PC-9 (cell line): ENCODE results near the gene MAB21L3. TPM values are rescaled to one million over a fixed set of nuclear protein-coding genes. Genes with fewer than 3 reads are reported as not detected.

Source experiments
- BruUV-seq: library from RNA; stranded (reverse); fragments of 400-500 nt; replicated peaks from 2 replicates; lab custom pipeline; 2021; lab: Mats Ljungman, UMichigan
- CTCF ChIA-PET: fragments of 300-600 bp; sonication (Branson Sonifier 250); formaldehyde crosslinking; loops from one replicate; lab custom pipeline; 2022; ENCODE audit warnings: antibody characterized with exemption; lab: Charles Lee
- POLR2A ChIA-PET: fragments of 300-600 bp; sonication (Branson Sonifier 250); formaldehyde crosslinking; loops from one replicate; lab custom pipeline; 2022; ENCODE audit warnings: antibody characterized with exemption; ENCODE audit not compliant: unreplicated experiment; lab: Charles Lee
- DNase-seq, 2 experiments: peaks; one replicate each; pipeline versions ENCODE4 v3.0.0 to v3.0.0-alpha.2; 2015 to 2022; ENCODE audit warnings: mixed read lengths in 1 of 2
- H2AFZ ChIP-seq: fragments of 200-600 bp; sonication (generic); 2 replicates; pipeline ENCODE4 v1.8.1; 2017; ENCODE audit warnings: antibody characterized with exemption
- H3F3A ChIP-seq: fragments of 200-600 bp; sonication (generic); 2 replicates; pipeline ENCODE4 v1.8.1; 2017; ENCODE audit warnings: antibody characterized with exemption, mild to moderate bottlenecking, low read depth; ENCODE audit not compliant: insufficient read depth
- H3K27ac ChIP-seq: fragments of 200-600 bp; sonication (generic); 2 replicates; pipeline ENCODE4 v1.6.1; 2016; ENCODE audit warnings: mixed run types
- H3K27me3 ChIP-seq: fragments of 200-600 bp; sonication (generic); 2 replicates; pipeline ENCODE4 v1.6.1; 2016; ENCODE audit warnings: low read depth, mixed run types; ENCODE audit not compliant: insufficient read depth
- H3K36me3 ChIP-seq: fragments of 200-600 bp; sonication (generic); 2 replicates; pipeline ENCODE4 v1.6.1; 2016; ENCODE audit warnings: low read depth, mixed run types
- H3K4me1 ChIP-seq: fragments of 200-600 bp; sonication (generic); replicated peaks from 2 replicates; pipeline ENCODE4 v1.6.1; 2016; ENCODE audit warnings: mixed run types; ENCODE audit not compliant: insufficient read depth
- H3K4me2 ChIP-seq: fragments of 200-600 bp; sonication (generic); 2 replicates; pipeline ENCODE4 v1.6.1; 2017; ENCODE audit warnings: mixed run types
- H3K4me3 ChIP-seq: fragments of 200-600 bp; sonication (generic); 2 replicates; pipeline ENCODE4 v1.6.1; 2016; ENCODE audit warnings: mixed run types
- H3K79me2 ChIP-seq: fragments of 200-600 bp; sonication (generic); 2 replicates; pipeline ENCODE4 v1.6.1; 2017; ENCODE audit warnings: low read depth, mixed run types
- H3K9me2 ChIP-seq: fragments of 200-600 bp; sonication (generic); 2 replicates; pipeline ENCODE4 v1.8.1; 2017; ENCODE audit warnings: mild to moderate bottlenecking; ENCODE audit not compliant: insufficient read depth
- H3K9me3 ChIP-seq: fragments of 200-600 bp; sonication (generic); 2 replicates; pipeline ENCODE4 v1.8.1; 2016; ENCODE audit warnings: low read depth; ENCODE audit not compliant: insufficient read depth
- H4K20me1 ChIP-seq: fragments of 200-600 bp; sonication (generic); 2 replicates; pipeline ENCODE4 v1.8.1; 2017; ENCODE audit not compliant: insufficient read depth
- EZH2 ChIP-seq: fragments of 200-600 bp; sonication (generic); IDR thresholded peaks from 2 replicates; pipeline ENCODE4 v1.8.0; 2017; ENCODE audit warnings: antibody characterized with exemption, low read depth
- intact Hi-C: fragments of 100-400 bp; cut with micrococcal nuclease; formaldehyde crosslinking; loops from one replicate; pipeline ENCODE4 v1.10.0; 2022; ENCODE audit not compliant: unreplicated experiment
- total RNA-seq: library from RNA; stranded (reverse); gene quantifications from 2 replicates; pipeline ENCODE4 v1.2.3, GENCODE V29; 2021
- TF ChIP-seq, protein P1 (sequence below): fragments of 200-600 bp; sonication (generic); conservative IDR thresholded peaks from 2 replicates; pipeline ENCODE4 v1.6.1; 2017; ENCODE audit warnings: mixed run types, antibody characterized with exemption, mild to moderate bottlenecking, moderate library complexity

Gene MAB21L3
- total RNA-seq, 1 experiment from 2014 or later, result not detected

- Histone ChIP-seq H3K9me2 (no peaks in the 10 kb centered on the region), H3K36me3 (no peaks in the 10 kb centered on the region), H3K27me3 (no peaks in the 10 kb centered on the region), H4K20me1 (no peaks in the 10 kb centered on the region), H3K4me3 (no peak overlapping the region), H3K4me1 (0 out of 2 replicates have a peak, but pooled peaks cover 4% of the 10 kb centered on the region), H3K4me2 (no peak overlapping the region), H3K9me3 (no peaks in the 10 kb centered on the region; the same call in 1 of the 2 replicates), H3K27ac (no peak overlapping the region), H3F3A (peaks cover 2% of the 10 kb centered on the region), H3K79me2 (no peaks in the 10 kb centered on the region), H2AFZ (no peak overlapping the region)
- ChIA-PET POLR2A (no interaction called here), CTCF (no interaction called here)
- TF ChIP-seq, protein P1, sequence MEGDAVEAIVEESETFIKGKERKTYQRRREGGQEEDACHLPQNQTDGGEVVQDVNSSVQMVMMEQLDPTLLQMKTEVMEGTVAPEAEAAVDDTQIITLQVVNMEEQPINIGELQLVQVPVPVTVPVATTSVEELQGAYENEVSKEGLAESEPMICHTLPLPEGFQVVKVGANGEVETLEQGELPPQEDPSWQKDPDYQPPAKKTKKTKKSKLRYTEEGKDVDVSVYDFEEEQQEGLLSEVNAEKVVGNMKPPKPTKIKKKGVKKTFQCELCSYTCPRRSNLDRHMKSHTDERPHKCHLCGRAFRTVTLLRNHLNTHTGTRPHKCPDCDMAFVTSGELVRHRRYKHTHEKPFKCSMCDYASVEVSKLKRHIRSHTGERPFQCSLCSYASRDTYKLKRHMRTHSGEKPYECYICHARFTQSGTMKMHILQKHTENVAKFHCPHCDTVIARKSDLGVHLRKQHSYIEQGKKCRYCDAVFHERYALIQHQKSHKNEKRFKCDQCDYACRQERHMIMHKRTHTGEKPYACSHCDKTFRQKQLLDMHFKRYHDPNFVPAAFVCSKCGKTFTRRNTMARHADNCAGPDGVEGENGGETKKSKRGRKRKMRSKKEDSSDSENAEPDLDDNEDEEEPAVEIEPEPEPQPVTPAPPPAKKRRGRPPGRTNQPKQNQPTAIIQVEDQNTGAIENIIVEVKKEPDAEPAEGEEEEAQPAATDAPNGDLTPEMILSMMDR, result no peak
- no peak for TF ChIP-seq EZH2
- DNase-seq, result no peak
- intact Hi-C loops, result no loop called here
- BruUV-seq, result no TSS peak
Observed at GRCh38 chr1:116104667-116105066, 6.5 kb upstream of the MAB21L3 start.

GRCh38 chr1:116105996-116106395 is 5.2 kb upstream of the MAB21L3 start:
- intact Hi-C loops, result no loop called here
- no peak overlapping the region for H2AFZ ChIP-seq
- no peaks in the 10 kb centered on the region for H3K27me3 ChIP-seq
- no peaks in the 10 kb centered on the region for H3K36me3 ChIP-seq
- H3K9me2 ChIP-seq, result no peaks in the 10 kb centered on the region
- H3K4me3 ChIP-seq, result no peak overlapping the region
- no peaks in the 10 kb centered on the region for H3K79me2 ChIP-seq
- H3K27ac ChIP-seq, result no peak overlapping the region
- no TSS peak for BruUV-seq
- no peak overlapping the region for H3K4me2 ChIP-seq
- DNase-seq, result no peak
- POLR2A ChIA-PET, result no interaction called here
- H4K20me1 ChIP-seq, result no peaks in the 10 kb centered on the region
- peaks cover 14% of the 10 kb centered on the region for H3K4me1 ChIP-seq
- TF ChIP-seq, protein P1, result no peak
- peaks cover 5% of the 10 kb centered on the region; the same call in 1 of the 2 replicates for H3K9me3 ChIP-seq
- peaks cover 9% of the 10 kb centered on the region for H3F3A ChIP-seq
- CTCF ChIA-PET, result no interaction called here

DNA sequence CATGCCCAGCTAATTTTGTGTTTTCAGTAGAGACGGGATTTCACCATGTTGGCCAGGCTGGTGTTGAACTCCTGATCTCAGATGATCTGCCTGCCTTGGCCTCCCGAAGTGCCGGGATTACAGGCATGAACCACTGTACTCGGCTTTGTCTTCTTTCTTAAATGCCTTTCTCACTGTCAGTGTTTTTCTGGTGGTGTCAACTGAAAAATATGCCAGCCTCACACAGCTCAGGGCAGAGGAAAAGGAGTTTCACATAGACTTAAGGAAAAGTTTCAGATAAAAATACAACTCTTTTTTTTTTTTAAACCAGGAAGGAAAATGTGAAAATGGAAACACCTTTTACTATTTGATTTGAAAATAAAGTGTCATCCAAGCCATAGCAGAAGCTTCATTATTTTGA is 4.6 kb upstream of the MAB21L3 start:
- Histone ChIP-seq H3K4me1 (peaks cover 14% of the 10 kb centered on the region), H3K36me3 (no peaks in the 10 kb centered on the region), H3K27ac (no peak overlapping the region), H2AFZ (no peak overlapping the region), H4K20me1 (no peaks in the 10 kb centered on the region), H3K4me2 (no peak overlapping the region), H3K9me2 (no peaks in the 10 kb centered on the region), H3K79me2 (no peaks in the 10 kb centered on the region), H3K27me3 (no peaks in the 10 kb centered on the region), H3K9me3 (peaks cover 5% of the 10 kb centered on the region; the same call in 1 of the 2 replicates), H3F3A (peaks cover 9% of the 10 kb centered on the region), H3K4me3 (no peak overlapping the region)
- no peak for TF ChIP-seq EZH2
- TF ChIP-seq, protein P1, result no peak
- intact Hi-C loops, result no loop called here
- no TSS peak for BruUV-seq
- POLR2A ChIA-PET, result no interaction called here
- DNase-seq, result no peak
- CTCF ChIA-PET, result no interaction called here
